Activated B cell treated with CpG ODN at 0.5 μM for 24 hours (primary cell): ENCODE results near the gene GGT7. TPM values are rescaled to one million over a fixed set of nuclear protein-coding genes. Genes with fewer than 3 reads are reported as not detected.
A peak's percentile ranks its signal among the peaks of the same experiment; 100 is the strongest.

Experiments
- ATAC-seq: fragments of 200-7000 bp; cut with Tn5 transposase; one replicate; pipeline ENCODE4 v1.10.0; 2021; ENCODE audit warnings: low read depth, mild to moderate bottlenecking, moderate library complexity
- CTCF ChIA-PET: fragments of 350-600 bp; sonication (Branson Sonifier 250); formaldehyde crosslinking; loops from one replicate; lab custom pipeline; 2021; ENCODE audit warnings: antibody characterized with exemption; lab: Charles Lee
- POLR2A ChIA-PET: fragments of 350-600 bp; sonication (Branson Sonifier 250); formaldehyde crosslinking; loops from one replicate; lab custom pipeline; 2021; ENCODE audit warnings: antibody characterized with exemption; lab: Charles Lee
- DNase-seq: peaks from one replicate; pipeline ENCODE4 v3.0.0; 2022
- H3K27ac Mint-ChIP-seq: one replicate; pipeline ENCODE4 v1.8.0; 2020; ENCODE audit warnings: mixed read lengths
- H3K27me3 Mint-ChIP-seq: one replicate; pipeline ENCODE4 v1.8.0; 2021; ENCODE audit warnings: mixed read lengths
- H3K36me3 Mint-ChIP-seq: one replicate; pipeline ENCODE4 v1.8.0; 2021; ENCODE audit warnings: low read depth, mixed read lengths
- H3K4me1 Mint-ChIP-seq: one replicate; pipeline ENCODE4 v1.8.0; 2021; ENCODE audit warnings: mixed read lengths
- H3K4me3 Mint-ChIP-seq: one replicate; pipeline ENCODE4 v1.8.0; 2020; ENCODE audit warnings: mild to moderate bottlenecking, mixed read lengths
- H3K9me3 Mint-ChIP-seq: one replicate; pipeline ENCODE4 v1.8.0; 2020; ENCODE audit warnings: mixed read lengths
- CTCF ChIP-seq: fragments of 200-600 bp; IDR thresholded peaks from one replicate; pipeline ENCODE4 v1.8.0; 2022; ENCODE audit warnings: antibody characterized with exemption, mild to moderate bottlenecking
- intact Hi-C: fragments of 100-400 bp; cut with micrococcal nuclease; formaldehyde crosslinking; loops from one replicate; pipeline ENCODE4 v1.15.1; 2024
- total RNA-seq: library from RNA; stranded (reverse); gene quantifications from 2 replicates; pipeline ENCODE4 v1.2.3, GENCODE V29; 2022

Gene GGT7
- total RNA-seq, 1 donor from 2014 or later, result 20.6 TPM

- Mint-ChIP-seq H3K27me3 (peaks cover 4% of the 10 kb centered on the region), H3K4me1 (peaks cover 13% of the 10 kb centered on the region), H3K4me3 (no peak overlapping the region), H3K27ac (no peak overlapping the region), H3K9me3 (no peaks in the 10 kb centered on the region), H3K36me3 (peaks cover 7% of the 10 kb centered on the region)
- POLR2A ChIA-PET, result no interaction called here
- TF ChIP-seq CTCF, result no peak
- intact Hi-C loops, result loop anchor here (10.0 kb wide), 2 partner anchors 464 to 1126 kb away; partner anchors contain the start of genes ITCH and SCAND1
- CTCF ChIA-PET, result no interaction called here
- ATAC-seq, result no peak
- DNase-seq, result no peak
Measured at GRCh38 chr20:34829191-34829590, 43.5 kb downstream of the GGT7 start.

DNA sequence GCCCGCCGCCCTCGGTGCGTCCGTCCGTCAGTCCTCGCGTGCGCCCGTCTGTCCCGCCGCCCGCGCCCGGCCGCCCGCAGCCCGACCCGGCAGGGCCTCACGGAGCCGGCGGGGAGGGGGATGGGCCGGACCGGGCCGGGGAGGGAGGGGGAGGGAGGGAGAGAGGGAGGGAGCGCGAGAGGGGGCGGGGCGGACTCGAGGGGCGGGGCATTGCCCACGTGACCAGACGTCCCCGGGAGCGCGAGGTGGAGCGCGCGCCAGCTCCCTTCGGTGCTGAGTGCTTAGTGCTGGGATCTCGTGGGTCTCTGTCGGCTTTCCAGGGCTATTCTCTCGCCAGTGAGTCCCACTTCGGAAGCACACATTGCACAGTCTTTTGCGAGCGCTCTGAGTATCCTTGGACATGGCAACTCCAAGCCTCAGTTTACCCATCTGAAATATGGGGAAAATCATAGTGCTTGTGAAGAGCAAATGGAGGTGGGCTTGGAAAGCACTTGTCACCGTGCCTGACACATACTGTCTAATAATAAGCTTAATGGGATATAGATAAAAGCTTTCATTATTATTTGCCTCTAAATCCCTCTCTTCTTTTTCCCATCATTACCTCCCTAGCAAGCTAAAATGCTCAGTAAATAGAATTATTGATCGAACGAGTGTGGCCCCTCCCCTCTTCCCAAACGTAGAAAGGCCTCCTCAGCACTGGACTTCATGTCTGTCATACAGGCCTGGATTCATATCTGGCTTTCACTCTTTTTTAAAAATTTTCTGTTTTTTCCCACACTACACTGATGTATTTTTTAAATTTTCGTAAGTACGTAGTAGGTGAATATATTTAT lies 46.9 kb downstream of the GGT7 start, which contains the start of gene NCOA6:
NCOA6 (minus strand) TSS at position 122 of the 833 bp plus-strand sequence. CDS start 43,296 bp downstream, outside the sequence.
- H3K4me3 Mint-ChIP-seq, result peak within 1 kb of the TSS; percentile 97

GRCh38 chr20:34824806-34825529 lies 47.7 kb downstream of the GGT7 start:
- intact Hi-C loops, result loop anchor here (1.0 to 10.0 kb wide), 6 partner anchors 51 to 1130 kb away; partner anchors contain the start of genes ACSS2, AHCY, ITCH and SCAND1
- H3K27me3 Mint-ChIP-seq, result no peaks in the 10 kb centered on the region
- H3K36me3 Mint-ChIP-seq, result peaks cover 16% of the 10 kb centered on the region
- H3K4me3 Mint-ChIP-seq, result peak overlapping the region; percentile 97
- peak; percentile 67 for DNase-seq
- ChIA-PET POLR2A (interaction anchor here (0.5 to 1.0 kb wide), 3 partner anchors 27 to 453 kb away, joined by 3 to 6 read pairs (median 3); partner anchors contain the start of genes GSS, MMP24OS and MYH7B), CTCF (interaction anchor here (1.0 to 1.8 kb wide), 4 partner anchors 8 to 512 kb away, joined by 3 to 6 read pairs (median 4); partner anchors contain the start of gene ACSS2)
- ATAC-seq, result peak; percentile 82
- no peaks in the 10 kb centered on the region for H3K9me3 Mint-ChIP-seq
- H3K4me1 Mint-ChIP-seq, result peaks cover 41% of the 10 kb centered on the region
- H3K27ac Mint-ChIP-seq, result peak overlapping the region; percentile 90
- no peak for TF ChIP-seq CTCF

More for the DNA sequence above, 46.9 kb downstream of the GGT7 start, which contains the start of gene NCOA6:
- intact Hi-C loops, result loop anchor here (1.0 to 10.0 kb wide), 6 partner anchors 51 to 1129 kb away; partner anchors contain the start of genes ACSS2, AHCY, ITCH and SCAND1
- peak within 1 kb of the TSS; percentile 90 for H3K27ac Mint-ChIP-seq
- H3K27me3 Mint-ChIP-seq, result no peaks in the 10 kb centered on the region
- no peaks in the 10 kb centered on the region for H3K9me3 Mint-ChIP-seq
- POLR2A ChIA-PET, result interaction anchor here (0.6 kb wide), 3 partner anchors 127 to 428 kb away, joined by 3 to 8 read pairs (median 5); no protein-coding TSS in a partner anchor
- DNase-seq (peak; percentile 78), ATAC-seq (peak; percentile 74)
- CTCF ChIA-PET, result interaction anchor here (1.1 to 1.8 kb wide), 2 partner anchors 9 to 51 kb away, joined by 3 to 6 read pairs; partner anchors contain the start of gene ACSS2
- peaks cover 41% of the 10 kb centered on the region for H3K4me1 Mint-ChIP-seq
- no peak for TF ChIP-seq CTCF
- peaks cover 15% of the 10 kb centered on the region for H3K36me3 Mint-ChIP-seq

DNA sequence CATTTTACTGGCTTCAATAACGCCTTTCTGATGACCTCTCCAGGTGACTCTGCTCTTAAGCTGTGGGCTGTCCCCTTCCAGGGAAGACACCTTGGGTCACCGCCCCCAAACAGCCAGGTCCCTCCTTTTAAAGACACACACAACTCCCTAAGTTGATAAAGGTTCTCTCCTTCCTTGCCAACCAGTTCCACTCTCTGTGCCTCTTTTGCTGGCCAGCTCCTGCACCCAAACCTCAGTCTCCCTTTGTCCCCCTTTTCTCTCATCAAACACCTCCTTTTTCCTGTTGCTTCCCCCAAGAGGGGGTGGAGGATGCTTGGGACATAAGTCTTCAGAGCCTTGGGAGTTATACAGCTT lies 48.2 kb downstream of the GGT7 start:
- Mint-ChIP-seq H3K4me1 (peaks cover 45% of the 10 kb centered on the region), H3K36me3 (peaks cover 19% of the 10 kb centered on the region), H3K4me3 (peak overlapping the region; percentile 97), H3K9me3 (no peaks in the 10 kb centered on the region), H3K27me3 (no peaks in the 10 kb centered on the region), H3K27ac (peak overlapping the region; percentile 90)
- CTCF ChIA-PET, result interaction anchor here (1.0 to 1.8 kb wide), 4 partner anchors 8 to 512 kb away, joined by 3 to 6 read pairs (median 4); partner anchors contain the start of gene ACSS2
- peak; percentile 48 for DNase-seq
- POLR2A ChIA-PET, result interaction anchor here (0.5 to 1.0 kb wide), 3 partner anchors 28 to 454 kb away, joined by 3 to 6 read pairs (median 3); partner anchors contain the start of genes GSS, MMP24OS and MYH7B
- peak; percentile 45 for ATAC-seq
- intact Hi-C loops, result loop anchor here (2.0 to 10.0 kb wide), 5 partner anchors 132 to 1130 kb away; partner anchors contain the start of genes AHCY, ITCH, SCAND1 and TRPC4AP
- TF ChIP-seq CTCF, result no peak
